GM21619 (cell line): ENCODE results near the gene ABHD11.

ENCODE experiments used
- ATAC-seq: cut with Tn5 transposase; IDR thresholded peaks from one replicate; pipeline ENCODE4 v1.9.1; 2021; ENCODE audit not compliant: unreplicated experiment

The ABHD11 gene

DNA sequence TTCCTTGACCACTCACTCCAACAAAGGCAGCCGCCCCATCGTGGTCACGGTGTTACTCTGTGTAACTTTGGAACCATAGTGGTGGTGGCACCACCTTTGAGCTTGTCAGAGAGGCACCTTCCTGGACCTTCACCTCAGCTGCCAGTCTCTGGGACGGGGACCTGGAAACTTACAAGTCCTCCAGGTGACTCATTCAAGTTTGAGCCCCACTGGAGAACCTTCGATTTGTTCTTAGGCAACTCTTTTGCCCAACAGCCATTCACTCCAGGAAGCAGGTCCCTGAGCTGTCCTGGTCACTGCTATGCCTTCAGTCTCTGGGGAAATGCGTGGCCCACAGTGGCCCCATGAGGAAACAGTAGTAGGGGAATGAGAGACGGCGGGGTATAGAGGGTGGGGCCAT, 36.4 kb downstream of the ABHD11 start:
- ATAC-seq, result no peak

DNA sequence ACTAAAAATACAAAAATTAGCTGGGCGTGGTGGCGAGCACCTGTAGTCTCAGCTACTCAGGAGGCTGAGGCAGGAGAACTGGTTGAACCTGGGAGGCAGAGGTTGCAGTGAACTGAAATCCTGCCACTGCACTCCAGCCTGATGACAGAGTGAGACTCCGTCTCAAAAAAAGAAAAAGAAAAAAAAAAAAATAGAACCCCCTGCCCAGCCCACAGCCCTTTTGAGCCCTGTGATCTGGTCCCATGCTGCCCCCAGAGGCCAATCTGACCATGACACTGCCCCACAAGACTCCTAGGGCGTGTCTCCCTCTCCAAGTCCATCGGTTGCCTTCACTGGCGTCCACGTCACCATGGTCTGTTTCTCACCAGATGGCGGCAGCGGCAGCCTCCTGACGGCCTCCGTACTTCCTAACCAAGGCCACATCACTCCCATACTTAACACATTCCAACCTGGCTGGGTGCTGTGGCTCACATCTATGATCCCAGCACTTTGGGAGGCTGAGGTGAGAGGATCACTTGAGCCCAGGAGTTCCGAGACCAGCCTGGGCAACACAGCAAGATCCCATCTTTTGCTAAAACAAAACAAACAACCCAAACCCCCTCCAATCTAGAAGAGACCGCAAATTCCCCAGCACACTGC, 37.1 kb downstream of the ABHD11 start:
- no peak for ATAC-seq

DNA sequence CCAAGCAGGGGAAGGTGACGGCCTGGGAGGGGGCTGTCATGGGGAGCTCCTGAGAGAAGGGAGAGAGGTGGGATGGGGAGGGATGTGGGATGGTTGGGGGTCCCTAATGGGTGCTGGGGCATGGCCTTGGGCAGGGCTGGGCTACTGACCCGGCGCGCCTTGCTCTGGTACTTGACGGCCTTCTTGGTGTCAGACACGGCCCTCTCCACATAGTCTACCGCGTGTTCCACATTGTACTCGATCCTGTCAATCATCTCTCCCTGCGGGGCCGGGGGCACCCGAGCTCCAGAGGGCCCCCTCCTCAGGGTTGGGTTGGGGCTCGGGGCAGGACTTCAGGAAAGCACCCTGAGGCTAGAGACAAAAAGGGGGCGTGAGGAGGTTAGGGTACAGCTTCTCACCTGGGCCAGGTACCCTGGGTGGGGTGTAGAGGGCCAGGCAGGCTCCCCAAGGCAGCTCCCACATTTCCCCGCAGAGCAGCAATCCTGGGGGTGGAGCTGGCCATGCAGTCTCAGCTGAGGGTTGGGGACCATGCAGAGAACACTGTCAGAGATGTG, 37.9 kb downstream of the ABHD11 start:
- no peak for ATAC-seq

DNA sequence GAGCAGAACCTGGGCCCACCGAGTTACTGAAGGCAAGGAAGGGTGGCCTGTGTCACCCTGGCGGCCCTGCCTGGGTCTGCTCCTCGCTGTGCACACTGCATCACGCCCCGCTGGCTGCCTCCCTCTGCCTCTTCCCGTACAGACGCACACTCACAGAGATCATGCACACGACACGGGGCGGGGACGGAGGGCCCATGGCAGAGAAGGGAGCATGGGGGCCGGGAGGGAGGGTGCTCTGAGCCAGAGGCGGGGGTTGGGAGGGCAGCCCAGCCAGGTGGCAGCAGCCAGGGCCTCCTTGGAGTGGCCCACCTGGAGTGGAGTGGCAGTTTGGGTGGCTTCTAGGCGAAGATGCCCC, 38.6 kb downstream of the ABHD11 start:
- no peak for ATAC-seq

DNA sequence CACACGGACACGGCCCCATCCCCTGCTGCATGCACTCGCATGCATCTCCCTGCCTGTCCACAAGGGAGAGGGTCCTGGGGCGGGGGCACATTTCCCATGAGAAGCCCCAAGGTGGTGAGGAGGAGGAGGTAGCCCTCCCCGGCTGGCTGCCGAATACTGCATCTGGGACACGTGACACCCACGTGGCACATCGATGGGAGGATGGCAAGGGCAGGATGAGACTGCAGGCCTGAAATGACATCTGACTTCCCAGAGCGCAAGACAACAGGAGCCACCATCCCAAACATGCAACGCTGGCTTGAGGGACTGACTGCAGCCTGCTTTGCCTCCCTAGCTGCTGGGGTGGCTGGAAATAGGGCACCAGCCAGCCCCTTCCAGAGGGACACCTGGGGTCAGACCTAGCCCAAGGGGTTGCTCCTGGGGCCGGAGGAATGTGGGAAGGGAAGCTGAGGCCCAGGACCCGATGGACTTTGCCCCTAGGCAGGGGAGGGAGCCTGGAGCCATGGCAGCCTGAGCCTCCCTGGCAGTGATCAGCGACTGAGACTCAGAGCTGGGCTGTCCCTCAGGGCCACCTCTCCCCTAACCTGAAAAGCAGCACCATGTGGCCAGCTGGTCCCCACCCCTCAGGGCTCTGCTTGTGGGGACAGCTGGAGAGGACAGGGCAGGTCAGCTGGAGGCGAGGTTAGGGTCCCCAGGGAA, 39.1 kb downstream of the ABHD11 start:
- no peak for ATAC-seq

DNA sequence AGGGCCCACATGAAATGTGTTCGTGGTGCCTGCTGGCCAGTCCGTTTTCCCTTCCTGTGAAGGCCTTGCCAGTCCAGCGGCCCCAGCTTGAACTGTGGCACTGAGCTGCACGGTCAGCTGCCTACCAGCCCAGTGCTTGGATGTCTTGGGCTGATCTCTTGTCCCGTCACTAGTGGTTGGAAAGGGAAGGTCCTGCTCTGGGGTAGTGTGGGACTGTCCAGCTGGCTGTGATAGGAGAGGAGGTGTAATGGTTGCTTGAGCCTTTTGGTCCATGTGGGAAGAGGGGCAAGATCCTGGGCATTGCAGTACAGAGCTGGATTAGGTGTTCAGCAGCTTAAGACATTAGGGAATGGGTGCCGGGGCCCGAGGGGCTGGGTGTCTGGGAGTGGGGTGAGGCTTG, 40.2 kb downstream of the ABHD11 start:
- ATAC-seq, result no peak

DNA sequence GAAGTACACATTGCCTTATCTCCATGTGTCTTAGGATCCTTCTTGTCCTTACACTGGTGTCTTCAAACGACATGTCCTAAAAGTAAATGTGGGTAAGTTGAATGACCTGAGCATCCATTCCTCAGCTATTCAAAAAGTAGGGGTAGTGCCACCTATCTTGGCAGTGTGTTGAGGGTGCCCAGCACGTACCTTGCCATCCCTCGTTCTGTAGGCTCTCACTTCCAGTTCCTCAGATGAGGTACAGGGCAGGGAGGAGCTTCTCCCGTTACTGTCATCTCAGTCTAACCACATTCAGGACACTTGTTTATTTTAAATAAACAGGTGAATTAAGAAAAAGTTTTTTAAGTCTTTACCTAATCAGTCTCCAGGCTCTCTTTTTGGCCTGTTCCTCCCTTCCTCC, 42.2 kb downstream of the ABHD11 start:
- ATAC-seq, result no peak

DNA sequence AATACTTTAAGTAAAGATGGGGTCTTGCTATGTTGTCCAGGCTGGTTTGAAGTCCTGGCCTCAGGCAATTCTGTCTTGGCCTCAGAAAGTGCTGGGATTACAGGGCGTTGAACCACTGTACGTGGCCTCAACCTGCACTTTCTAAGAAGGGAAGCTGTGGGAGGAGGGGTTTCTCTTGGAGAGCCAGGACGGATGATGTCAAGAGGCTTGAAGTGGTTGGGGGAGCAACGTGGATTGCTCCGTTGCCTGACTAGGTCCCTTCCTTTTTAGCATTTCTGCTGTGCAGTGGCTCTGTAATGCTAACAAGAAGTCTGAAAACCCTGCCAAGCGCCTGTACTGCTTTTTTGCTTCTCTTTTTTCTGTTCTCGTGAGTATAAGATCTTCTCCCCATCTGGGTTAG, 48.0 kb downstream of the ABHD11 start:
- ATAC-seq, result no peak

DNA sequence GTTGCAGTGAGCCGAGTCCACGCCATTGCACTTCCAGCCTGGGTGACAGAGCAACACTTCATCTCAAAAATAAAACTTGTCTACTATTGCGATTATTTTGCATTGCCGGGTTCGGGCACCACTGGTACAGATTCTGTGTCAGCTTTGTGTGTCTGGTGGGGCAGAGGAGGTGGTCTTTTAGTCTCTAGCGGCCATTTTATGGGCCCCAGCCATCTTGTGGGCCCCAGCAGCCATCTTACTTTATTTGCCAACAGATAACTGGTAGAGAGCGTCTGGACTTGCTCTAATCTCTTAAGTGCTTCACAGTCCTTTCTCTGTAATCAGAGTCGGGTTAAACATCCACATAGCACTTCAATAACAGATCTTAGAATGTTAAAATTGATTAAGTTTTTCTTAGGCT, 50.3 kb downstream of the ABHD11 start:
- ATAC-seq, result no peak
